NB4 (cell line): ENCODE measurements around the gene LRP4.

Source experiments
- POLR2A ChIP-seq: IDR thresholded peaks from 2 replicates; pipeline ENCODE4 v1.6.1; 2011; ENCODE audit warnings: mild to moderate bottlenecking; ENCODE audit not compliant: insufficient read length; ENCODE audit errors: extremely low read depth
- TF ChIP-seq, protein P1 (sequence below): IDR thresholded peaks from one replicate; pipeline ENCODE4 v1.5.1; 2012; ENCODE audit warnings: low read depth, low read length
- TF ChIP-seq, protein P2 (sequence below): IDR thresholded peaks from 2 replicates; pipeline ENCODE4 v1.6.1; 2011; ENCODE audit warnings: low read depth, low read length

DNA sequence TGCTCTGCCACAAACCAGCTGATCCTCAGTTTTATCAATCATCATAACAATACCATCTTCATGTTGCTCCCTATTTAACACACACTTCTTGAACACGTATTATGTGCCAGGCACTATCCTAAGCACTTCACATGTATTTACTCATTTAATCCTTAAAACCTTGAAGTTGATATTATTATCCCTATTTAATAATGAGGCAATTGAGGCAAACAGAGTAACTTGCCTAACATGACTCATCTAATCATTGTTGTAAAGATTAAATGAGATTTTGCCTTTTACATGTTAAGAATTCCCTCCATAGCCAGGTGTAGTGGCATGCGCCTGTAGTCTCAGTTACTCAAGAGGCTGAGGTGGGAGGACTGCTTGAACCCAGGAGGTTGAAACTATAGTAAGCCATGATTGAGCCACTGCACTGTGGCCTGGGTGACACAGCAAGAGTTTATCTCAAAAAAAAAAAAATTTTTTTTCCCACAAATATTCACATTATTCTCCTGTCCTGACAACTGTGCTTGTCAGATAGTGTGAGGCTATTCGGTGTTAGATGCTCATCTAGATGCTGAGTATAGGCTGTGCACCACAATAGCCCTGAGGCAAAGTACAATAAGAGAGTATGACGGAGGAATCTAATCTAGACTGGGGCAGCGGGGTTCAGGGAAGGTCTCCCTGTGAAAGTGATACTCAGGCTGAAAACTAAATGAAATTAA, 85.7 kb downstream of the LRP4 start:
- TF ChIP-seq, protein P1, sequence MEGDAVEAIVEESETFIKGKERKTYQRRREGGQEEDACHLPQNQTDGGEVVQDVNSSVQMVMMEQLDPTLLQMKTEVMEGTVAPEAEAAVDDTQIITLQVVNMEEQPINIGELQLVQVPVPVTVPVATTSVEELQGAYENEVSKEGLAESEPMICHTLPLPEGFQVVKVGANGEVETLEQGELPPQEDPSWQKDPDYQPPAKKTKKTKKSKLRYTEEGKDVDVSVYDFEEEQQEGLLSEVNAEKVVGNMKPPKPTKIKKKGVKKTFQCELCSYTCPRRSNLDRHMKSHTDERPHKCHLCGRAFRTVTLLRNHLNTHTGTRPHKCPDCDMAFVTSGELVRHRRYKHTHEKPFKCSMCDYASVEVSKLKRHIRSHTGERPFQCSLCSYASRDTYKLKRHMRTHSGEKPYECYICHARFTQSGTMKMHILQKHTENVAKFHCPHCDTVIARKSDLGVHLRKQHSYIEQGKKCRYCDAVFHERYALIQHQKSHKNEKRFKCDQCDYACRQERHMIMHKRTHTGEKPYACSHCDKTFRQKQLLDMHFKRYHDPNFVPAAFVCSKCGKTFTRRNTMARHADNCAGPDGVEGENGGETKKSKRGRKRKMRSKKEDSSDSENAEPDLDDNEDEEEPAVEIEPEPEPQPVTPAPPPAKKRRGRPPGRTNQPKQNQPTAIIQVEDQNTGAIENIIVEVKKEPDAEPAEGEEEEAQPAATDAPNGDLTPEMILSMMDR: no peak
- no peak for TF ChIP-seq POLR2A
- TF ChIP-seq, protein P2, sequence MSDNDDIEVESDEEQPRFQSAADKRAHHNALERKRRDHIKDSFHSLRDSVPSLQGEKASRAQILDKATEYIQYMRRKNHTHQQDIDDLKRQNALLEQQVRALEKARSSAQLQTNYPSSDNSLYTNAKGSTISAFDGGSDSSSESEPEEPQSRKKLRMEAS: no peak
